ENCODE results near the gene SBF1.

The SBF1 gene

DNA sequence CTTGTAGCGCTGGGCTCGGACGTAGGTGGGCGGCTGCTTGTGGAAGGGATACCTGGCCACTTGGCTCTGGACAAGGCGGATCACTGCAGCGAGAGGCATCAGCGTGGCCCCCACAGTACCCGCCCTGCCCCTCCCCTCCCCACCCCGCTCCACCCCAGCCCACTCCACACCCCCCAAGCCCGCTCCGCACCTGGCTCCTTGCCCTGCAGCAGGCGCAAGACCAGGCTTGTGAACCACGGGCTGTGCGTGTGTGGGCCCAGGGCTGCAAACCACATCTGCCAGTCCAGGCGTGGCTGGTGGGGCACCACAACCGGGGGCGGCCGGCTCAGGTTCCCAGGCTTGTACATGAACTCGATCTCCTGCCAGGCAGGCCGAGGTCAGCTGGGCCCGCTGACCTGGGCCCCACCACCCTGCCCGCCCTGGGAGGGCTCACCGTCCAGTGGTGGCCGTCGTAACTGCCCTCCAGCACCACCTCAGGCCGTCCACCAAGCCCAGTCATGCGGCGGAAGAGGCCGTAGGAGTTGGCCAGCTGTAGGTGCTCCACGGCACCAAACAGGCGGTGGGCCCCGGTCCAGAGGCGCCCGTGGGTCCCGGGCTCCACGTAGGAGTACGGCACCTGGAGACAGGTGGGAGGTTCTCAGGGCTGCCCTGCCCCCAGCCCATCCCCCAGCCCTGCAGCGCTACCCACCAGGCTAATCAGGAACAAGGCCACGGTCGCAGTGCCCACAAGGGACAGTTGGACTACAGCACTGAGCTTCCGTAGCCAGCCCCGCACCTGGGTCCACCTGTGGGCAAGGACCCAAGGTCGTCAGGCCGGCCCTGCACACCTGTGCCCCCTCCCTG, 29.8 kb upstream of the SBF1 start:
- H3K4me1 Mint-ChIP-seq, result peaks cover 23% of the 10 kb centered on the region
- no peak for ATAC-seq (replicated peaks; ENCODE audit: extremely low read depth, poor library complexity, severe bottlenecking)

GRCh38 chr22:50503475-50504145, 28.8 kb upstream of the SBF1 start:
- no peak overlapping the region for H3K27ac Mint-ChIP-seq (ENCODE audit: low read depth)
- H3K4me3 Mint-ChIP-seq, result no peak overlapping the region
- no peaks in the 10 kb centered on the region for H3K27me3 Mint-ChIP-seq
- peaks cover 16% of the 10 kb centered on the region for H3K4me1 Mint-ChIP-seq
- DNase-seq (ENCODE audit: low spot score in 2 of 2) (no peak), ATAC-seq (replicated peaks; ENCODE audit: extremely low read depth, poor library complexity, severe bottlenecking) (no peak)
- H3K36me3 Mint-ChIP-seq (ENCODE audit: insufficient read depth), result peaks cover 14% of the 10 kb centered on the region
- no peaks in the 10 kb centered on the region for H3K9me3 Mint-ChIP-seq

More for the DNA sequence above, 29.8 kb upstream of the SBF1 start:
- no peak for DNase-seq (ENCODE audit: low spot score in 2 of 2)
- no peak overlapping the region for H3K4me3 Mint-ChIP-seq
- no peak overlapping the region for H3K27ac Mint-ChIP-seq (ENCODE audit: low read depth)
- peaks cover 16% of the 10 kb centered on the region for H3K36me3 Mint-ChIP-seq (ENCODE audit: insufficient read depth)
- no peaks in the 10 kb centered on the region for H3K9me3 Mint-ChIP-seq
- H3K27me3 Mint-ChIP-seq, result no peaks in the 10 kb centered on the region

GRCh38 chr22:50502628-50503474, 28.0 kb upstream of the SBF1 start:
- no peaks in the 10 kb centered on the region for H3K9me3 Mint-ChIP-seq
- H3K4me3 Mint-ChIP-seq, result no peak overlapping the region
- peaks cover 10% of the 10 kb centered on the region for H3K36me3 Mint-ChIP-seq (ENCODE audit: insufficient read depth)
- H3K27me3 Mint-ChIP-seq, result no peaks in the 10 kb centered on the region
- ATAC-seq (replicated peaks; ENCODE audit: extremely low read depth, poor library complexity, severe bottlenecking) (no peak), DNase-seq (ENCODE audit: low spot score in 2 of 2) (no peak)
- H3K27ac Mint-ChIP-seq (ENCODE audit: low read depth), result no peak overlapping the region
- peaks cover 17% of the 10 kb centered on the region for H3K4me1 Mint-ChIP-seq

- Mint-ChIP-seq H3K27ac (ENCODE audit: low read depth) (no peak overlapping the region), H3K36me3 (ENCODE audit: insufficient read depth) (peaks cover 10% of the 10 kb centered on the region), H3K27me3 (no peaks in the 10 kb centered on the region), H3K4me3 (no peak overlapping the region), H3K9me3 (no peaks in the 10 kb centered on the region), H3K4me1 (peaks cover 13% of the 10 kb centered on the region)
- DNase-seq (ENCODE audit: low spot score in 2 of 2) (no peak), ATAC-seq (replicated peaks; ENCODE audit: extremely low read depth, poor library complexity, severe bottlenecking) (no peak)
These were observed 27.3 kb upstream of the SBF1 start for GRCh38 chr22:50502096-50502495.

- no peak overlapping the region for H3K4me3 Mint-ChIP-seq
- peaks cover 9% of the 10 kb centered on the region for H3K36me3 Mint-ChIP-seq (ENCODE audit: insufficient read depth)
- DNase-seq (ENCODE audit: low spot score in 2 of 2) (no peak), ATAC-seq (replicated peaks; ENCODE audit: extremely low read depth, poor library complexity, severe bottlenecking) (no peak)
- no peak overlapping the region for H3K27ac Mint-ChIP-seq (ENCODE audit: low read depth)
- peaks cover 11% of the 10 kb centered on the region for H3K4me1 Mint-ChIP-seq
- H3K27me3 Mint-ChIP-seq, result no peaks in the 10 kb centered on the region
- no peaks in the 10 kb centered on the region for H3K9me3 Mint-ChIP-seq
These were observed 25.6 kb upstream of the SBF1 start for GRCh38 chr22:50500452-50500851.

DNA sequence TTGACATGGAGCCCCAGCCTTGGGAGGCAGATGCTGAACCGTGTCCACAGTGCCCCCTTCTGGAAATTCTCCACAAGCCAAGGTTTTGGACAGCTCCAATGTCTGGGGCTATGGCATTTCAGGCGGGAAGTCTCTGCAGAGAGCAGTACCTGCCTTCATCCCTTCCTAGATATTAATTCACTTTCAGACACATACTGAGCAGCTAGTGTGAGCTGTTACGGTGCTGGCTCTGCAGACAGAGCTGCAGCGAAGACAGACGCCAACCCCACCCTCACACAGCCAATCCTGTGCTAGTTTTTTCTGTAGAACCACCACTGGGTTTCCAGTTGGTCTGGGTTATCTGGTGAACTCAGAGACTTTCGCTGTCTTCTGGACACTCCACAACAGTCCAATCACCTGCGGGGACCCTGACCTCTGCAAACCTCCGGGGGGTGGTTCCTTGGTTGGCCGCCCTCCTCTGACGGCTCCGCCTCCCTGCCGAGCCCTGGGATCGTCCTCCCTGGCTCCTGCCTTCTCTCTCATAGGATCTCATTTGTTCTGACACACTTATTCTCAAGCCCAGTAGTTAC, 23.6 kb upstream of the SBF1 start:
- no peaks in the 10 kb centered on the region for H3K27me3 Mint-ChIP-seq
- no peak overlapping the region for H3K4me3 Mint-ChIP-seq
- H3K27ac Mint-ChIP-seq (ENCODE audit: low read depth), result no peak overlapping the region
- peak; percentile 40 to 42 for DNase-seq (ENCODE audit: low spot score in 2 of 2)
- peaks cover 9% of the 10 kb centered on the region for H3K36me3 Mint-ChIP-seq (ENCODE audit: insufficient read depth)
- no peaks in the 10 kb centered on the region for H3K9me3 Mint-ChIP-seq
- peaks cover 11% of the 10 kb centered on the region for H3K4me1 Mint-ChIP-seq
- ATAC-seq (replicated peaks; ENCODE audit: extremely low read depth, poor library complexity, severe bottlenecking), result peak; percentile 78

DNA sequence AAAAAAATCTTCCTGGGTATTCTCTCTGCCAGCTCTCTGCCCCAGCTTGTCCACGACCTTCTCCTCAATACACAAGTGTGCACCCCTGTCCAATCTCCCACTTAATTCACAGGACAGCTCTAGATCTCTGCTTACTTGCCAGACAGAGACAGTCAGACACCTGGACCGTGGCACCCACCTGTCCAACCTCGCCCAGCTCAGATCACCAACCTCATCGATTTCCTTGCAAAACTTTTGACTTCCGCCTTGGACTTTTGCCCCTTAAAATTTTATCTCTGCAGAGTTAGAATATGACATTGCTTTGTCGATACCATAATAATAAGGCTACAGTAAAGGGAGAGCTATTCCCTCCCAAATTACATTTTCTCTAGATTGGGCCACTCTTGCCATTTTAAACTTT, 22.3 kb upstream of the SBF1 start:
- DNase-seq (ENCODE audit: low spot score in 2 of 2) (no peak), ATAC-seq (replicated peaks; ENCODE audit: extremely low read depth, poor library complexity, severe bottlenecking) (no peak)
- H3K9me3 Mint-ChIP-seq, result no peaks in the 10 kb centered on the region
- H3K27me3 Mint-ChIP-seq, result no peaks in the 10 kb centered on the region
- peaks cover 11% of the 10 kb centered on the region for H3K4me1 Mint-ChIP-seq
- no peak overlapping the region for H3K27ac Mint-ChIP-seq (ENCODE audit: low read depth)
- peaks cover 5% of the 10 kb centered on the region for H3K36me3 Mint-ChIP-seq (ENCODE audit: insufficient read depth)
- no peak overlapping the region for H3K4me3 Mint-ChIP-seq

GRCh38 chr22:50490531-50491308, 15.9 kb upstream of the SBF1 start:
- H3K27ac Mint-ChIP-seq (ENCODE audit: low read depth), result no peak overlapping the region
- no peaks in the 10 kb centered on the region for H3K36me3 Mint-ChIP-seq (ENCODE audit: insufficient read depth)
- H3K4me1 Mint-ChIP-seq, result peaks cover 5% of the 10 kb centered on the region
- no peaks in the 10 kb centered on the region for H3K9me3 Mint-ChIP-seq
- DNase-seq (ENCODE audit: low spot score in 2 of 2), result no peak
- H3K27me3 Mint-ChIP-seq, result peaks cover 10% of the 10 kb centered on the region
- H3K4me3 Mint-ChIP-seq, result no peak overlapping the region
- ATAC-seq (replicated peaks; ENCODE audit: extremely low read depth, poor library complexity, severe bottlenecking), result no peak

- no peak overlapping the region for H3K27ac Mint-ChIP-seq (ENCODE audit: low read depth)
- DNase-seq (ENCODE audit: low spot score in 2 of 2) (no peak), ATAC-seq (replicated peaks; ENCODE audit: extremely low read depth, poor library complexity, severe bottlenecking) (no peak)
- peaks cover 5% of the 10 kb centered on the region for H3K4me1 Mint-ChIP-seq
- H3K36me3 Mint-ChIP-seq (ENCODE audit: insufficient read depth), result no peaks in the 10 kb centered on the region
- peaks cover 14% of the 10 kb centered on the region for H3K27me3 Mint-ChIP-seq
- H3K9me3 Mint-ChIP-seq, result no peaks in the 10 kb centered on the region
- no peak overlapping the region for H3K4me3 Mint-ChIP-seq
These were observed 14.8 kb upstream of the SBF1 start for GRCh38 chr22:50489363-50490243.

GRCh38 chr22:50488886-50489285, 14.1 kb upstream of the SBF1 start:
- no peaks in the 10 kb centered on the region for H3K36me3 Mint-ChIP-seq (ENCODE audit: insufficient read depth)
- no peaks in the 10 kb centered on the region for H3K9me3 Mint-ChIP-seq
- no peak overlapping the region for H3K4me3 Mint-ChIP-seq
- ATAC-seq (replicated peaks; ENCODE audit: extremely low read depth, poor library complexity, severe bottlenecking) (no peak), DNase-seq (ENCODE audit: low spot score in 2 of 2) (no peak)
- H3K4me1 Mint-ChIP-seq, result peaks cover 5% of the 10 kb centered on the region
- peaks cover 14% of the 10 kb centered on the region for H3K27me3 Mint-ChIP-seq
- H3K27ac Mint-ChIP-seq (ENCODE audit: low read depth), result no peak overlapping the region

- no peaks in the 10 kb centered on the region for H3K9me3 Mint-ChIP-seq
- H3K27ac Mint-ChIP-seq (ENCODE audit: low read depth), result no peak overlapping the region
- ATAC-seq (replicated peaks; ENCODE audit: extremely low read depth, poor library complexity, severe bottlenecking) (no peak), DNase-seq (ENCODE audit: low spot score in 2 of 2) (no peak)
- no peaks in the 10 kb centered on the region for H3K36me3 Mint-ChIP-seq (ENCODE audit: insufficient read depth)
- peaks cover 5% of the 10 kb centered on the region for H3K4me1 Mint-ChIP-seq
- peaks cover 14% of the 10 kb centered on the region for H3K27me3 Mint-ChIP-seq
- no peak overlapping the region for H3K4me3 Mint-ChIP-seq
These were observed 13.3 kb upstream of the SBF1 start for GRCh38 chr22:50488006-50488677.

Measured in central memory CD8-positive, alpha-beta T cell (primary cell).